ENCODE measurements around the gene FBXO8.
A peak's percentile ranks its signal among the peaks of the same experiment; 100 is the strongest.

Gene FBXO8, protein sequence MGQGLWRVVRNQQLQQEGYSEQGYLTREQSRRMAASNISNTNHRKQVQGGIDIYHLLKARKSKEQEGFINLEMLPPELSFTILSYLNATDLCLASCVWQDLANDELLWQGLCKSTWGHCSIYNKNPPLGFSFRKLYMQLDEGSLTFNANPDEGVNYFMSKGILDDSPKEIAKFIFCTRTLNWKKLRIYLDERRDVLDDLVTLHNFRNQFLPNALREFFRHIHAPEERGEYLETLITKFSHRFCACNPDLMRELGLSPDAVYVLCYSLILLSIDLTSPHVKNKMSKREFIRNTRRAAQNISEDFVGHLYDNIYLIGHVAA

DNA sequence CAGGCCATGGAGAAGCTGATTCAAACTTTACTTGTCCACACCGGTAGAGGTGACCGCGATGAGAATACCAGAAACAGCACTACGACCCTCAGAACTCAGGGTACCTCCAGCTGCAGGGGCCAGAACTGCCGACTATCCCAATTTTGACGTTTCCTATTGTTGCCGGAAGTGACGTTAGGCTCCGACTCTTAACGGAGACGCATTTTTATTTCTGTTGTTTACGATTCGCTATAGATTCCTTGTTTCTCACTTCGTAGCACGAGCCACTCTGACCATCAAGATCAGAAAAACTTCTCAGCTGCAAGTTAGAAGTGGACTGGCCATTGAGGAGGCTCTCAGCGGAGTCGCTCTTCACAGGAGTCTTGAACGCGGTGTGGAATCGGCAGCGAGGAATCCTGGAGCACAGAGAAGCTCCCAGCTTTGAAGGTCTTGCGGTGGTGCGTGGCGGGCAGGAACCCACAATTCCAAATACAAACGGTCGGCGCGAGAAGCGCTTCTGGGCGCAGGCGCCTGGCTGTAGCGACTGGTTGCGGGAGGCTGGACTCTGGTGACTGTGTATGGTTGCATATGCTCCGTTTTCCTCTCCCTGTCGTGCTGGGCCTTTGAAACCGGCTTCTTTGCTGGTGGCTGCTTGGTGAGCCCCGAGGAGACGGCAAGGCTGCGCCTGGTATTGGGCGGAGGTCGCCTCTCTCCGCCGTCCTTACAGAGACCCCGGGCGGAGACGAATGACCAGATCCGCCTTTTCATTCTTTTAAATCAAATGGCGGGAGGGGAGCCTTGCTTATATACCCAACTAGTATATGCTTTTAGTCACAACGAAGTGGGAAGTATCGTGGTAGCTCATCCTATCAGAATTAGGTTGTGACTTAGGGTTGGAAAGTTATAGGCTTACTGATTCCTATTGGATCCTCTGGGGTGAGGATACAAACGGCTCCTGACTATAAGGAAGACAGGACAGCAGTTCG is at the start of gene FBXO8, which contains the start of gene CEP44:
FBXO8 (minus strand) TSS at position 161 of the 965 bp plus-strand sequence. CDS start 20,575 bp downstream, outside the sequence.
CEP44 (plus strand) TSS at position 405 of the 965 bp plus-strand sequence. CDS start 15,211 bp downstream, outside the sequence.
- Mint-ChIP-seq H3K27ac (ENCODE audit: low read depth) (peak within 1 kb of the TSS; percentile 100), H3K36me3 (ENCODE audit: insufficient read depth) (peaks cover 24% of the 10 kb centered on the region), H3K9me3 (no peaks in the 10 kb centered on the region), H3K4me3 (peak within 1 kb of the TSS; percentile 100), H3K4me1 (peaks cover 75% of the 10 kb centered on the region), H3K27me3 (no peaks in the 10 kb centered on the region)
- peak; percentile 57 to 65 for DNase-seq (ENCODE audit: low spot score in 2 of 2)
- ATAC-seq (replicated peaks; ENCODE audit: extremely low read depth, poor library complexity, severe bottlenecking) = peak; percentile 66

DNA sequence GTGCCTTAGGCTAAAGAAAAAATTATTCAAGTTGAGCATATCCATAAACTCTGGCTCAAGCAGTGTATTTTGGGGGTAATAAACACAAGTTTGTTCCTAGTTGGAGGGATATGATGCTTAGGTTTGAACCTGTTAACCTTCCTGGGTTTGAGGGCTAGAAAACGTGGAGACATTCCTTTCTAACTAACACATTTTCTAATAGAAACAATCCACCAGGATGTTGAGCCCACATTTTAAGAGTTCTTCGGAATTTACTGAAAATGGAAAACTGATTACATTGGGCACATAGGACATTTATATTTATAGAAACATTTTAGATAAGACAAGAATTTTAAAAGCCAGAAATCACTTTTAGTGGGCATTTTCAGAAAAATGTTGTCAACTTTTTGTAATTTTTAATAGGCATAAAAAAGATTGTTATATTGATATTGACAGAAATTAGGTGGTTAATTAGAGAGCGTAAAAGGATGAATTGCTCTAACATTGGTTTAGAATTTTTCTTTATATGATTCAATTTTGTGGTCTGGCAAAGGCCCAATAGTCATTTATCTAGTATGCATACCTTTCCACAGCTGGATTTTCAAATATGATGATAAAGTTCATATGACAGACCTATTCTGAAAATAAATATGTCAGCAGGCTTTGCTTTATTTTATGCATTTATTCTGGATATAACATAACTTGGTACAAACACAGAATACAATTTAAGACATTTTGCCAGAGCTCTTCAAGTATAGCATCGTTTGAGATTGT is 49.5 kb upstream of the FBXO8 start:
- Mint-ChIP-seq H3K4me1 (no peaks in the 10 kb centered on the region), H3K36me3 (ENCODE audit: insufficient read depth) (peaks cover 3% of the 10 kb centered on the region), H3K9me3 (no peaks in the 10 kb centered on the region), H3K4me3 (no peak overlapping the region), H3K27me3 (no peaks in the 10 kb centered on the region), H3K27ac (ENCODE audit: low read depth) (no peak overlapping the region)
- no peak for DNase-seq (ENCODE audit: low spot score in 2 of 2)
- no peak for ATAC-seq (replicated peaks; ENCODE audit: extremely low read depth, poor library complexity, severe bottlenecking)

DNA sequence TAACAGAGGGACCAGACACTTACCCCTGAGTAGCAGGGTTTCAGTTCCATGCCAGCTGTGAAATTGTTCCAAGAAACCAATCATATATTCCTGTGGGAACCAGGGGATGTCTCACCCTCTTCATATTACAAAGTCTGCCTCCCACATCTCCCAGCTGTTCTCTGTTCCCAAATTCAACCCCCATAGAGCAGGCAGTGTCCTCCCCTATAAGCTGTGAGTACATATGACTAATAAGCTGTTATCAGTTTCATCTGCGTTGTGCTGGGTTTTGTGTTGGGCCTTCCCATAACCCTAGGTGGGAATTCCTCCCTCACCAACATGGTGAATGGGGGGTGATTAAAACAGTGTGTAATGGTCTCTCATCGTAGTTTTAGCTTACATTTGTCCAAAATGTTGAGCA is 41.3 kb upstream of the FBXO8 start:
- Mint-ChIP-seq H3K27me3 (no peaks in the 10 kb centered on the region), H3K27ac (ENCODE audit: low read depth) (no peak overlapping the region), H3K4me1 (no peaks in the 10 kb centered on the region), H3K9me3 (no peaks in the 10 kb centered on the region), H3K36me3 (ENCODE audit: insufficient read depth) (peaks cover 1% of the 10 kb centered on the region), H3K4me3 (no peak overlapping the region)
- ATAC-seq (replicated peaks; ENCODE audit: extremely low read depth, poor library complexity, severe bottlenecking) (no peak), DNase-seq (ENCODE audit: low spot score in 2 of 2) (no peak)

DNA sequence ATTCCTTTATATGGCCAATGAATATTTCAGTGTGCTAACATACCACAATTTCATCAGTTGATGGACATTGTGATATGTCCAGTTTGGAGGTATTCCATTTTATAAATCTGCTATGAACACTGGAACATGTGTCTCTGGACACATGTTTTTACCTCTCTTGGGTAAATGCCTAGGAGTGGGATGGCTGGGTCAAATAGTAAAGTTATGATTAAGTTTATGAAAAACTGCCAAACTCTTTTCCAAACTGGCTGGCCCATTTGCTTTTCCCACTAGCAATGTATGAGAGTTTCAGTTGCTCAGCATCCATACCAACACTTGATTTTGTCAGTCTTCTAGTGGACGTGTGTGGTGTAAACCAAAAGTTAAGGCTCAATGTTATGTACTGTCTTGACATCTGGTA is 40.8 kb upstream of the FBXO8 start:
- H3K4me3 Mint-ChIP-seq = no peak overlapping the region
- H3K27ac Mint-ChIP-seq (ENCODE audit: low read depth) = no peak overlapping the region
- peaks cover 2% of the 10 kb centered on the region for H3K36me3 Mint-ChIP-seq (ENCODE audit: insufficient read depth)

DNA sequence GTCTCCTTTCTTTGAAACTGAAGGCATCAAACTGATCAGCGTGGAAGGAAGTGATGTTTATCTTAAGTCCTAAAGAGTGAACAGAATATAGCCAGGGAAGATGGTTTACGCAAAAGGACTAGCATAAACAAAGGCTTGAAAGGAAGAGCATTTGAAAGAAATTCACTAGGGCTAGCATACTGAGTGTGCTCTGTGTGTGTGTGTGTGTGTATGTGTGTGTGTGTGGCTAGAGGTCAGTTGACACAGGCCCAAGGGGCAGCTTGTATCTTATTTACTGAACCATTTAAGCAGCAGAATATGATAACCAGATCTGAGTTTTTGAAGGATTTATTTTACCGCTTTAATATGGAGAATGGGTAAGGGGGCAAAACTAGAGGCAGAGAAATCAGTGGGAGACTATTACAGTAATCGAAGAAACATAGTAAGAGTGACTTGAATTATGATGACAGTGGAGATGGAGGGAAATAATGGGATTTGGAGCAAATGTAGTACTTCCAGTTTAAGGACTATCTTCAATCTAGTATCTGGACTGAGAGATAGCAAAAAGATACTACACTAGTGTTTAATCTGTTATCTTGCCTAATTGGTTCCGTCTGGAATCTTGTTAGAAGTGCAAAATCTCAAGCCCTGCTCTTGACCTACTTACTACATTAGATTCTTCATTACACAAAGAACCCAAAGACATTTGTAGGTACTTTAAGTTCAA is 37.2 kb upstream of the FBXO8 start:
- no peak for DNase-seq (ENCODE audit: low spot score in 2 of 2)
- ATAC-seq (replicated peaks; ENCODE audit: extremely low read depth, poor library complexity, severe bottlenecking) = no peak
- no peaks in the 10 kb centered on the region for H3K4me1 Mint-ChIP-seq
- no peak overlapping the region for H3K27ac Mint-ChIP-seq (ENCODE audit: low read depth)
- H3K4me3 Mint-ChIP-seq = no peak overlapping the region
- H3K27me3 Mint-ChIP-seq = no peaks in the 10 kb centered on the region
- H3K36me3 Mint-ChIP-seq (ENCODE audit: insufficient read depth) = peaks cover 8% of the 10 kb centered on the region
- H3K9me3 Mint-ChIP-seq = no peaks in the 10 kb centered on the region

More for the DNA sequence above, 40.8 kb upstream of the FBXO8 start:
- DNase-seq (ENCODE audit: low spot score in 2 of 2) (no peak), ATAC-seq (replicated peaks; ENCODE audit: extremely low read depth, poor library complexity, severe bottlenecking) (no peak)
- Mint-ChIP-seq H3K4me1 (no peaks in the 10 kb centered on the region), H3K27me3 (no peaks in the 10 kb centered on the region), H3K9me3 (no peaks in the 10 kb centered on the region)

DNA sequence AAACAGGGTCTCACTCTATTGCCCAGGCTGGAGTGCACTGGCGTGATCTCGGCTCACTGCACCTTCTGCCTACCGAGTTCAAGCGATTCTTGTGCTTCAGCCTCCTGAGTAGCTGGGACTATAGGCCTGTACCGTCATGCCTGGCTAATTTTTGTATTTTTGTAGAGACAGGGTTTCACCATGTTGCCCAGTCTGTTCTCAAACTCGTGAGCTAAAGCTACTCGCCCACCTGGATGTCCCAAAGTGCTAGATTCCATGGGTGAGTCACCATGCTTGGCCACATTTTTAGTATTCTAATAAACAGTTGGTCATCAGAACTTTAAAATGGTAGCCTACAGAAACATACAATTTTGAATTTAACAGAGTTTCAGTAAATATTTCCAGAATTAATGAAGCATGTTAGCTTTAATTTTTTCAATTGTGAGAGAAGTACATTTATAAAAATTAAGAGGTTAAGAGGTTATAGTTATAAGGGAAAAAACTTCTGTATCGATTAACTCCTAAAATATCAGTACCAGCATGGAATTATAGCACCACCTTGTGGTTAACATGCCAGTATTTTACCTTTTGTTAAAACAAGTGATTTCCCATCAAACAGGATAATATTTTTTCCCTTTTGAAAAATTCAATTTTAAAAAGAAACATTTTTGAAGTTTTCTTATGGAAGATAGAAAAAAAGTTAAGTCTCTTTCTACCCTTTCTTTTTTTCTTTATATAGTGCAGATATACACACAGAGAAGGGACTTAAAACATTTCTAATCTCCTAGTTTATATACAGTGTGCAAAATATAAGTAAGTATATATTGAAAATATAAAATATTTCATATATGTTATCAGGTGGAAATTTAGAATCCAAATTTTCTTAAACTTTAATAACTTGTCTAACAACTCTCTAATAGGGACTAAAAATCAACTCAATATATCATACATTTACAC is 35.6 kb upstream of the FBXO8 start:
- H3K9me3 Mint-ChIP-seq = no peaks in the 10 kb centered on the region
- H3K4me3 Mint-ChIP-seq = no peak overlapping the region
- no peaks in the 10 kb centered on the region for H3K4me1 Mint-ChIP-seq
- DNase-seq (ENCODE audit: low spot score in 2 of 2) (no peak), ATAC-seq (replicated peaks; ENCODE audit: extremely low read depth, poor library complexity, severe bottlenecking) (no peak)
- H3K27me3 Mint-ChIP-seq = no peaks in the 10 kb centered on the region
- H3K36me3 Mint-ChIP-seq (ENCODE audit: insufficient read depth) = peaks cover 14% of the 10 kb centered on the region
- H3K27ac Mint-ChIP-seq (ENCODE audit: low read depth) = no peak overlapping the region

DNA sequence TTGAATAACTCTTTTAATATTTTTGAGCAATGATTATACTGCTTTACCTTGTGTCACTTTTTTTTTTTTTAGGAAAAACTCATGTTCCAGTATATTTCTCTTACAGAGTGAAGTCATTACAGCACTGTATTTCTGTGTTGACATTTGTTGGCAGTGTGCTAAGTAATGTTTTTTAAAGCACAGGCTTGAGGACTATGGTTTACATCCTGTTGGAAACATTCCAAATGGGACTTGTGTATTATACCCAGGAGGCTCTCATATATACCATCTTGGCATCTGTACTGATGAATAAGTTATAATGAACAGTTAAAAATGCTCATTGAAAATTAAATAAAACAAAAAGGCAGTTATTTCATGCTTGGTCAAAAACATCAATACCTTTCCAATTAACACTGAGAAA is 34.1 kb upstream of the FBXO8 start:
- Mint-ChIP-seq H3K4me3 (no peak overlapping the region), H3K9me3 (no peaks in the 10 kb centered on the region), H3K4me1 (peaks cover 5% of the 10 kb centered on the region), H3K27ac (ENCODE audit: low read depth) (no peak overlapping the region), H3K36me3 (ENCODE audit: insufficient read depth) (peaks cover 14% of the 10 kb centered on the region), H3K27me3 (no peaks in the 10 kb centered on the region)
- DNase-seq (ENCODE audit: low spot score in 2 of 2) = no peak
- ATAC-seq (replicated peaks; ENCODE audit: extremely low read depth, poor library complexity, severe bottlenecking) = no peak

DNA sequence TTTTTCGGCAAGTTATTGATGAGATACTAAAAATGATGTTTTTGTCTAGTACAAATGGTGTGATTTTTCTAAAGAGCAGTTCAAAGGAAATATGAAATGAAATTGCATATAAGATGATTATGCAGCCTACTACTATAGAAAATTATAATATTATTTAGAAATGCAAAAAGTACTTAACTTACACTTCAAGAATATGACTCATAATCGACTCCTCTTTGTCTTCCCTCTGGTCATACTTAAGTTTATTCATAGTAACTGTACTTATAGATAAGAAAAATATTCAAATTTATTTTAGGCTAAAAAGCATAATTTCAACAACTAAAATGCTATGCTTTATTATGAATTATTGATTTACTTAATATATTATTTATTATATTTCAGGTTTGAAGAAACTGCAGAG is 33.5 kb upstream of the FBXO8 start:
- Mint-ChIP-seq H3K4me1 (peaks cover 6% of the 10 kb centered on the region), H3K27me3 (no peaks in the 10 kb centered on the region), H3K4me3 (no peak overlapping the region), H3K36me3 (ENCODE audit: insufficient read depth) (peaks cover 14% of the 10 kb centered on the region), H3K27ac (ENCODE audit: low read depth) (no peak overlapping the region), H3K9me3 (no peaks in the 10 kb centered on the region)
- no peak for DNase-seq (ENCODE audit: low spot score in 2 of 2)
- ATAC-seq (replicated peaks; ENCODE audit: extremely low read depth, poor library complexity, severe bottlenecking) = no peak

DNA sequence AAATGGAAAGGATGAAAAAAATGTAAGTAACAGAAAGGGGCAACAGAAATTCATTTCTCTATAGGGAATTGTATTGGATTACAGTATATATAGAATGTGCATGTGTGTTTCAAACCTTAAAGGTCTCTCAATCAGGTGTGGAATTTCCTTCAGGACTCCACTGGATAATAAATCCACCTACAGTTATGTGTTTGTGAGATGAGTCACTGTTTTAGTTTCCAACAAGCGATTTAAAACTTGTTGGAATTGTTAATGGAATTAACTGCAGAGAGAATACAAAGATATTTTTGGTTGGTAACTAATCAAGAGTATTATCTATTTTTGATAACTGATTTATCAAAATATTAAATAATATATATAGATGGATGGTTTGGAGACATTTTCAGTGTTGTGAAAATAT is 33.1 kb upstream of the FBXO8 start:
- Mint-ChIP-seq H3K27ac (ENCODE audit: low read depth) (no peak overlapping the region), H3K4me1 (peaks cover 6% of the 10 kb centered on the region), H3K36me3 (ENCODE audit: insufficient read depth) (peaks cover 14% of the 10 kb centered on the region), H3K9me3 (no peaks in the 10 kb centered on the region), H3K4me3 (no peak overlapping the region), H3K27me3 (no peaks in the 10 kb centered on the region)
- DNase-seq (ENCODE audit: low spot score in 2 of 2) = no peak
- ATAC-seq (replicated peaks; ENCODE audit: extremely low read depth, poor library complexity, severe bottlenecking) = no peak

DNA sequence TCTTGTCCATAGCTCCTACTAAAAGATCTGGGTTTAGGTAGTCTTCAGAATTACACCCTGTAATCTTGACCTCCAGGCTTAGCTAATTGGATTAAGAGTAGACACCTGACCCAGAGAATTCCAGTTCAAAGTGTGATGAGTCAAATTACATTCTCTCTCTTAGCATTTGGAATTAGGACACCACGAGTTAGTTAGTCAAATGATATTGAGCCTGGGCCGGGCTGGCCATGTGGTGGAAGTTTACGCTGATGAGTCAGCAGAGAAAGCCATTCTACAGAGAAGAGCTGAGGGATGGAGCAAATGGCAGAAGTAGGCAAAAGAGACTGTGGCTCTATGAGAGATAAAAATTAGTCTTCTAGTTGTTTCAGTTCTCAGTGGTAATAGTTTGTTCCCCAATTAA is 31.3 kb upstream of the FBXO8 start:
- Mint-ChIP-seq H3K36me3 (ENCODE audit: insufficient read depth) (peaks cover 13% of the 10 kb centered on the region), H3K27ac (ENCODE audit: low read depth) (no peak overlapping the region), H3K27me3 (no peaks in the 10 kb centered on the region), H3K4me3 (no peak overlapping the region), H3K9me3 (no peaks in the 10 kb centered on the region), H3K4me1 (peaks cover 6% of the 10 kb centered on the region)
- ATAC-seq (replicated peaks; ENCODE audit: extremely low read depth, poor library complexity, severe bottlenecking) (no peak), DNase-seq (ENCODE audit: low spot score in 2 of 2) (no peak)

DNA sequence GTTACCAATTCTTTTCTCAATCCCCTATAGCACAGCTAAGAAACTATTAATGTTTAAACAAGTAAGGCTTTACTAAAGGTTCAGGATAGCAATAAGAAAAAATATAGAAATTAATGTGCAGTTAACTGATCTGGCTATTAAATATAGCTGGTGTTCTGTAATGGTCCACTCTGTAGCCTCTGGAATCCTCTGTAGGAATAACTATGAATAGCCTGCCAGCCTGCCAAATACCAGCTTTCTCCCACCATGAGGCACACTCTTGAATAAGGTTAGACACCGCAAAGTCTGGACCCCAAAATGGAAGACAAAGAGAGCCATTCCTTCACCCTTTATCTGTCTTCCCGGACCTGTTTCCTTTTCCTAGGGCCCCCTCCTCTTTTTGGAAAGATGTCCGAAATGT is 30.8 kb upstream of the FBXO8 start:
- Mint-ChIP-seq H3K4me3 (no peak overlapping the region), H3K27me3 (no peaks in the 10 kb centered on the region), H3K4me1 (peaks cover 6% of the 10 kb centered on the region), H3K9me3 (no peaks in the 10 kb centered on the region), H3K27ac (ENCODE audit: low read depth) (no peak overlapping the region), H3K36me3 (ENCODE audit: insufficient read depth) (peaks cover 14% of the 10 kb centered on the region)
- ATAC-seq (replicated peaks; ENCODE audit: extremely low read depth, poor library complexity, severe bottlenecking) (no peak), DNase-seq (ENCODE audit: low spot score in 2 of 2) (no peak)

All from central memory CD8-positive, alpha-beta T cell (primary cell).